ENCODE data around the gene FAM171A1.
"Not testable (repeated sequence)": the region's sequence is repeated elsewhere in the genome, so short reads cannot be mapped to it uniquely, and the experiment has no call there.

FAM171A1 gene

GRCh38 chr10:15316871-15317464, 54.1 kb downstream of the FAM171A1 start:
- DNase-seq = no peak

- DNase-seq = no peak
These were observed 54.9 kb downstream of the FAM171A1 start for GRCh38 chr10:15316145-15316544.

GRCh38 chr10:15315286-15315685, 55.8 kb downstream of the FAM171A1 start:
- no peak for DNase-seq

- no peak for DNase-seq
These were observed 56.5 kb downstream of the FAM171A1 start for GRCh38 chr10:15314482-15315045.

- DNase-seq = no peak
These were observed 57.2 kb downstream of the FAM171A1 start for GRCh38 chr10:15313843-15314242.

GRCh38 chr10:15313047-15313446, 58.0 kb downstream of the FAM171A1 start:
- DNase-seq = no peak

- DNase-seq = no peak
These were observed 59.4 kb downstream of the FAM171A1 start for GRCh38 chr10:15311569-15312280.

- no peak for DNase-seq
These were observed 60.1 kb downstream of the FAM171A1 start for GRCh38 chr10:15310776-15311568.

GRCh38 chr10:15309221-15309620, 61.9 kb downstream of the FAM171A1 start:
- no peak for DNase-seq

GRCh38 chr10:15306735-15307280, 64.3 kb downstream of the FAM171A1 start:
- no peak for DNase-seq

- no peak for DNase-seq
These were observed 65.5 kb downstream of the FAM171A1 start for GRCh38 chr10:15305634-15306033.

GRCh38 chr10:15305161-15305560, 65.9 kb downstream of the FAM171A1 start:
- DNase-seq = no peak

GRCh38 chr10:15302188-15302956, 68.7 kb downstream of the FAM171A1 start:
- not testable (repeated sequence) for DNase-seq

GRCh38 chr10:15300697-15301096, 70.4 kb downstream of the FAM171A1 start:
- no peak for DNase-seq

GRCh38 chr10:15300145-15300544, 70.9 kb downstream of the FAM171A1 start:
- no peak for DNase-seq

- no peak for DNase-seq
These were observed 74.4 kb downstream of the FAM171A1 start for GRCh38 chr10:15296701-15297100.

GRCh38 chr10:15295537-15296325, 75.4 kb downstream of the FAM171A1 start:
- no peak for DNase-seq

GRCh38 chr10:15293862-15294842, 76.9 kb downstream of the FAM171A1 start:
- peak; percentile 22 for DNase-seq

- DNase-seq = no peak
These were observed 80.4 kb downstream of the FAM171A1 start for GRCh38 chr10:15290671-15291070.

- no peak for DNase-seq
These were observed 80.9 kb downstream of the FAM171A1 start for GRCh38 chr10:15290150-15290549.

Data from fibroblast of skin of abdomen (primary cell).